ENCODE results near the gene OSBPL1A. TPM values are rescaled to one million over a fixed set of nuclear protein-coding genes. Genes with fewer than 3 reads are reported as not detected.

OSBPL1A gene
- total RNA-seq, 6 donors from 2014 or later, result 33.3 to 64.5 (median 55.4) TPM

DNA sequence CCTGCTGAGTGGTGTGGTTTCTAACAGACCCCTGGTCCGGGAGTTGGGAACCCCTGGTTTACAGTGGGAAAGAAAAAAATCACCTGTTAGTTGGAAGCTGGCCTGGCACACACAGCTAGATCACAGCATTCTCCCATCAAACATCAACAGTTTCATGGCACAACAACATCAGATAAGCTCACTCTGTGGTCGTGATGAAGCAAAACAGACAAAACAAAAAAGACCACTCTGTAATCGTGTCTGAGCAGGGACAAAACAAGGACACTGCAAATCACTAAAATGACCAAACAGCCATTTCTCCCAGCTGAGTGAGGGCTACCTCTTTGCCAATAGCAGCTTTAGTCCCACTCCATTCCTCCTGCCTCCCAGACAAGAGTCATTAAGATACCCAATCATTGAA lies 19.9 kb upstream of the OSBPL1A start:
- H3K4me3 ChIP-seq, result no peak overlapping the region
- ATAC-seq (ENCODE audit: low FRiP score in 2 of 2) (no peak), DNase-seq (no peak)
- H3K27ac ChIP-seq, result no peak overlapping the region
- H3K4me1 ChIP-seq, result no peaks in the 10 kb centered on the region
- no peaks in the 10 kb centered on the region for H3K36me3 ChIP-seq
- H3K27me3 ChIP-seq, result no peaks in the 10 kb centered on the region
- H3K9me3 ChIP-seq, result no peaks in the 10 kb centered on the region
- TF ChIP-seq, protein P1, sequence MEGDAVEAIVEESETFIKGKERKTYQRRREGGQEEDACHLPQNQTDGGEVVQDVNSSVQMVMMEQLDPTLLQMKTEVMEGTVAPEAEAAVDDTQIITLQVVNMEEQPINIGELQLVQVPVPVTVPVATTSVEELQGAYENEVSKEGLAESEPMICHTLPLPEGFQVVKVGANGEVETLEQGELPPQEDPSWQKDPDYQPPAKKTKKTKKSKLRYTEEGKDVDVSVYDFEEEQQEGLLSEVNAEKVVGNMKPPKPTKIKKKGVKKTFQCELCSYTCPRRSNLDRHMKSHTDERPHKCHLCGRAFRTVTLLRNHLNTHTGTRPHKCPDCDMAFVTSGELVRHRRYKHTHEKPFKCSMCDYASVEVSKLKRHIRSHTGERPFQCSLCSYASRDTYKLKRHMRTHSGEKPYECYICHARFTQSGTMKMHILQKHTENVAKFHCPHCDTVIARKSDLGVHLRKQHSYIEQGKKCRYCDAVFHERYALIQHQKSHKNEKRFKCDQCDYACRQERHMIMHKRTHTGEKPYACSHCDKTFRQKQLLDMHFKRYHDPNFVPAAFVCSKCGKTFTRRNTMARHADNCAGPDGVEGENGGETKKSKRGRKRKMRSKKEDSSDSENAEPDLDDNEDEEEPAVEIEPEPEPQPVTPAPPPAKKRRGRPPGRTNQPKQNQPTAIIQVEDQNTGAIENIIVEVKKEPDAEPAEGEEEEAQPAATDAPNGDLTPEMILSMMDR (IDR thresholded peaks at IDR 0.05), result no peak
- TF ChIP-seq POLR2AphosphoS5 (IDR thresholded peaks at IDR 0.05) (no peak), EP300 (IDR thresholded peaks at IDR 0.05) (no peak), POLR2A (IDR thresholded peaks at IDR 0.05) (no peak)
- 54 to 58% methylated on average over 3 of the region's 3 CpGs for WGBS, 2 donors

DNA sequence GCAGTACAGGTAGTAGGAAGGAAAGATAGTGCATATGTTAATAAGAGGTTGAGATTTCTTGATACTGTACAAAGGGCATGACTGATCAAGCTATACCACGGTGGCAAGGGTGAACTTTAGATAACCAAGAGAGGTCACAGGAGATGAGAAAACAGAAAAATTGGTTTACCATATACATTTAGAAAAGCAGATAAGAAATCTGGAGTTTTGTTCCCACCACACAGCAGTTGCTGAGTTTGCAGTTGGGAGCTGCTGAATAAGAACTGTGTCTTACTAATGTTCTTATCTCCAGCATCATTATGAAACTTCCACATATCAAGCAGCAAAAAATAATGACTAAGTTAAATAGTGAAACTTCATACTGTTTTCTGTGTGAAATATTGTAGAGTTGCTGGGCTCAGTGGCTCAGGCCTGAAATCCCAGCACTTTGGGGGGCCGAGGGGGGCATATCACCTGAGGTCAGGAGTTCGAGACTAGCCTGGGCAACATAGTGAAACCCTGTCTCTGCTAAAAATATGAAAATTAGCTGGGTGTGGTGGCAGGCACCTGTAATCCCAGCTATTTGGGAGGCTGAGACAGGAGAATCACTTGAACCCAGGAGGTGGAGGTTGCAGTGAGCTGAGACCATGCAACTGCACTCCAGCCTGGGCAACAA lies 16.9 kb upstream of the OSBPL1A start:
- 85 to 91% methylated on average over 3 of the region's 3 CpGs for WGBS, 2 donors
- Histone ChIP-seq H3K36me3 (no peaks in the 10 kb centered on the region), H3K9me3 (no peaks in the 10 kb centered on the region), H3K27ac (no peak overlapping the region), H3K4me3 (no peak overlapping the region), H3K27me3 (no peaks in the 10 kb centered on the region), H3K4me1 (no peaks in the 10 kb centered on the region)
- DNase-seq (no peak), ATAC-seq (ENCODE audit: low FRiP score in 2 of 2) (no peak)
- TF ChIP-seq EP300 (IDR thresholded peaks at IDR 0.05), result no peak
- TF ChIP-seq POLR2A (IDR thresholded peaks at IDR 0.05), result no peak
- TF ChIP-seq, protein P1 (IDR thresholded peaks at IDR 0.05), result no peak
- TF ChIP-seq POLR2AphosphoS5 (IDR thresholded peaks at IDR 0.05), result no peak

DNA sequence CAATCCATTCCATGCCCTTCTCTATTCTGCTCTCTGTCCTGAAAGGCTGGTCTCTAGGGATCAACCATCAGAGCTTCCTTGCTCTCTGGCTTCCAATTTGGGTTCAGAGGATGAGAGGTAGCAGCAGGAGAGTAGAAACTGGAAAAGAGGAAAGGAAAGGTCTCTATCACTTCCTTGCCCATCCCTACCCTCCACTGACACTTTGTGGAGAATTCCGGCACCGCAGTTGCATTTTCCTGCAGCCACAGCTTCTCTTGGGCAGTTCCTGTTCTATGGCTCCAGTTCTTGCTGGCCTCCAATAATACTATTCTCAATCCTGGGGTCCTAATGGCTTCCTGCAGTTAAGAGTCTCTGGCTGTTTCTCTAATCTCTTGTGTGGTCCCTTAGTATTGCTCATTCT lies 15.5 kb upstream of the OSBPL1A start:
- no peak overlapping the region for H3K4me3 ChIP-seq
- H3K27me3 ChIP-seq, result no peaks in the 10 kb centered on the region
- H3K4me1 ChIP-seq, result no peaks in the 10 kb centered on the region
- no peaks in the 10 kb centered on the region for H3K36me3 ChIP-seq
- 56 to 69% methylated on average over 2 of the region's 2 CpGs for WGBS, 2 donors
- H3K27ac ChIP-seq, result no peak overlapping the region
- no peaks in the 10 kb centered on the region for H3K9me3 ChIP-seq
- DNase-seq (no peak), ATAC-seq (ENCODE audit: low FRiP score in 2 of 2) (no peak)
- TF ChIP-seq EP300 (IDR thresholded peaks at IDR 0.05), result no peak
- no peak for TF ChIP-seq POLR2A (IDR thresholded peaks at IDR 0.05)
- TF ChIP-seq, protein P1 (IDR thresholded peaks at IDR 0.05), result no peak
- no peak for TF ChIP-seq POLR2AphosphoS5 (IDR thresholded peaks at IDR 0.05)

DNA sequence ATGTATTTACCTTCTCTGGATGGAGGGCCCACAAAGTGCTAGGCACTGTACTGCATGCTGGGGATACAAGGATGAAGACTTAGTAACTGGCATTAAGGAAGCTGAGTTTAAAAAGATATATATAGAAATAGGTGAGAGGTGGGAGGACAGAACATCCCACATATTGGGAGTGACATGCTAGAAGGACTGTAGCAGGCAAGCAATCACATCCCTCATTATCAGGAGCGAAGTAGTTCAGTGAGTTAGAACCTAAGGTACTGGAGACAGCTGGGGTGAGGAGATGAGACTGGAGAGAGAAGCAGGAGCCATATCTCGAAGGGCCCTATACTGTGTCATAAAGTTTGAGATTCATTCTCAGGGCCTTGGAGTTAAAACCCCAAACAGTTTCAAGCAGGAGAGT lies 10.9 kb upstream of the OSBPL1A start:
- Histone ChIP-seq H3K36me3 (no peaks in the 10 kb centered on the region), H3K27me3 (no peaks in the 10 kb centered on the region), H3K4me3 (no peak overlapping the region), H3K9me3 (no peaks in the 10 kb centered on the region), H3K4me1 (no peaks in the 10 kb centered on the region), H3K27ac (no peak overlapping the region)
- TF ChIP-seq POLR2AphosphoS5 (IDR thresholded peaks at IDR 0.05), result no peak
- TF ChIP-seq POLR2A (IDR thresholded peaks at IDR 0.05), result no peak
- TF ChIP-seq, protein P1 (IDR thresholded peaks at IDR 0.05), result no peak
- TF ChIP-seq EP300 (IDR thresholded peaks at IDR 0.05), result no peak
- no peak for DNase-seq
- no peak for ATAC-seq (ENCODE audit: low FRiP score in 2 of 2)
- WGBS, 2 donors, result 89 to 95% methylated on average over 2 of the region's 2 CpGs

DNA sequence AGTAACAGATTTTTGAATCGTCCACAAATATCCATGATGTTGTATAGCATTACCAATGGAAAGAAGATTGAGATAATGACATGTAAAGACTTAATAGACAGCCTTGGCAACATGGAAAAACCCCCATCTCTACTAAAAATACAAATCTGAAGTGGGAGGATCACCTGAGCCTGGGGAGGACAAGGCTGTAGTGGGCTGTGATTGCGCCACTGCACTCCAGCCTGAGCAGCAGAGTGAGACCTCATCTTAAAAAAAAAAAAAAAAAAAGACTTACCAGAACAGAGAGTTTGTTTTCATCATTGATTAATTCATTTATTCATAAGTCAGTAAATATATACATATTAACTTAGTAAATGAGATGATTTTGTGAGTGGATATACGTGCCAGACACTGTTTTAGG lies 7.0 kb upstream of the OSBPL1A start:
- Histone ChIP-seq H3K27ac (no peak overlapping the region), H3K4me1 (no peaks in the 10 kb centered on the region), H3K4me3 (no peak overlapping the region), H3K27me3 (no peaks in the 10 kb centered on the region), H3K9me3 (no peaks in the 10 kb centered on the region), H3K36me3 (no peaks in the 10 kb centered on the region)
- peak in 1 of 2 donors; percentile 26 for DNase-seq
- no peak for ATAC-seq (ENCODE audit: low FRiP score in 2 of 2)
- TF ChIP-seq POLR2AphosphoS5 (IDR thresholded peaks at IDR 0.05), result no peak
- no peak for TF ChIP-seq EP300 (IDR thresholded peaks at IDR 0.05)
- TF ChIP-seq, protein P1 (IDR thresholded peaks at IDR 0.05), result no peak
- no peak for TF ChIP-seq POLR2A (IDR thresholded peaks at IDR 0.05)
- 79 to 82% methylated on average over 3 of the region's 3 CpGs for WGBS, 2 donors
